Nephron progenitor cell (in vitro differentiated cells): ENCODE results near the gene MCF2L.
A peak's percentile ranks its signal among the peaks of the same experiment; 100 is the strongest.

Experiments
- DNase-seq: peaks from one replicate; pipeline ENCODE4 v3.0.0; 2021
- H3K27ac Mint-ChIP-seq: 2 replicates; pipeline ENCODE4 v1.8.0; 2021; ENCODE audit warnings: mild to moderate bottlenecking, moderate library complexity, mixed read lengths
- H3K27me3 Mint-ChIP-seq: 2 replicates; pipeline ENCODE4 v1.8.0; 2021; ENCODE audit warnings: mild to moderate bottlenecking, low read depth, mixed read lengths; ENCODE audit not compliant: poor library complexity
- H3K36me3 Mint-ChIP-seq: 2 replicates; pipeline ENCODE4 v1.8.0; 2021; ENCODE audit warnings: low read depth, mixed read lengths
- H3K4me1 Mint-ChIP-seq: 2 replicates; pipeline ENCODE4 v1.8.0; 2021; ENCODE audit warnings: mixed read lengths
- H3K4me3 Mint-ChIP-seq: 2 replicates; pipeline ENCODE4 v1.8.0; 2021; ENCODE audit warnings: mild to moderate bottlenecking, moderate library complexity, mixed read lengths
- H3K9me3 Mint-ChIP-seq: 2 replicates; pipeline ENCODE4 v1.8.0; 2021; ENCODE audit warnings: mild to moderate bottlenecking, moderate library complexity, mixed read lengths
- CTCF ChIP-seq: fragments of 200-600 bp; sonication (generic); IDR thresholded peaks from 2 replicates; pipeline ENCODE4 v1.5.0; 2021; ENCODE audit warnings: antibody characterized with exemption

The MCF2L gene

GRCh38 chr13:113121183-113121927, 152.3 kb downstream of the MCF2L start:
- Mint-ChIP-seq H3K36me3 (no peaks in the 10 kb centered on the region), H3K4me1 (peaks cover 25% of the 10 kb centered on the region), H3K9me3 (no peaks in the 10 kb centered on the region), H3K27me3 (peaks cover 27% of the 10 kb centered on the region), H3K27ac (no peak overlapping the region), H3K4me3 (no peak overlapping the region)
- no peak for TF ChIP-seq CTCF
- no peak for DNase-seq

- no peak for TF ChIP-seq CTCF
- Mint-ChIP-seq H3K9me3 (no peaks in the 10 kb centered on the region), H3K4me3 (no peak overlapping the region), H3K27ac (no peak overlapping the region), H3K36me3 (no peaks in the 10 kb centered on the region), H3K27me3 (peaks cover 21% of the 10 kb centered on the region), H3K4me1 (peaks cover 31% of the 10 kb centered on the region)
- no peak for DNase-seq
Measured at GRCh38 chr13:113121928-113122471, 153.0 kb downstream of the MCF2L start.

GRCh38 chr13:113122550-113123225, 153.7 kb downstream of the MCF2L start, which contains the start of gene F10:
F10 (plus strand) TSS chr13:113122799; CDS start chr13:113122856, 57 bp downstream.
- H3K9me3 Mint-ChIP-seq, result no peaks in the 10 kb centered on the region
- peaks cover 25% of the 10 kb centered on the region for H3K27me3 Mint-ChIP-seq
- peak; percentile 54 for DNase-seq
- no peak for TF ChIP-seq CTCF
- H3K4me1 Mint-ChIP-seq, result peaks cover 31% of the 10 kb centered on the region
- peak within 1 kb of the TSS; percentile 8 for H3K4me3 Mint-ChIP-seq
- no peak within 1 kb of the TSS for H3K27ac Mint-ChIP-seq
- no peaks in the 10 kb centered on the region for H3K36me3 Mint-ChIP-seq

GRCh38 chr13:113123226-113124201, 154.5 kb downstream of the MCF2L start:
- H3K27me3 Mint-ChIP-seq, result peaks cover 32% of the 10 kb centered on the region
- H3K36me3 Mint-ChIP-seq, result no peaks in the 10 kb centered on the region
- peak overlapping the region; percentile 8 for H3K4me3 Mint-ChIP-seq
- peaks cover 31% of the 10 kb centered on the region for H3K4me1 Mint-ChIP-seq
- no peak overlapping the region for H3K27ac Mint-ChIP-seq
- TF ChIP-seq CTCF, result no peak
- no peaks in the 10 kb centered on the region for H3K9me3 Mint-ChIP-seq
- DNase-seq, result no peak

- Mint-ChIP-seq H3K4me3 (no peak overlapping the region), H3K36me3 (peaks cover 5% of the 10 kb centered on the region), H3K4me1 (peaks cover 31% of the 10 kb centered on the region), H3K9me3 (peaks cover 5% of the 10 kb centered on the region), H3K27ac (no peak overlapping the region), H3K27me3 (peaks cover 36% of the 10 kb centered on the region)
- DNase-seq, result no peak
- TF ChIP-seq CTCF, result no peak
Measured at GRCh38 chr13:113124211-113124970, 155.4 kb downstream of the MCF2L start.
